ENCODE results near the gene TEAD1.

The TEAD1 gene

GRCh38 chr11:12838463-12839123, 164.4 kb downstream of the TEAD1 start:
- Histone ChIP-seq H3K27ac (ENCODE audit: poor library complexity, severe bottlenecking) (peak overlapping the region; percentile 82), H3K4me1 (ENCODE audit: insufficient read depth, poor library complexity, severe bottlenecking) (peaks cover 52% of the 10 kb centered on the region), H3K4me3 (ENCODE audit: severe bottlenecking) (peak overlapping the region; percentile 20), H3K9me3 (ENCODE audit: severe bottlenecking) (no peaks in the 10 kb centered on the region), H3K27me3 (ENCODE audit: insufficient read depth, poor library complexity, severe bottlenecking) (no peaks in the 10 kb centered on the region), H3K36me3 (ENCODE audit: low read depth) (no peaks in the 10 kb centered on the region)
- ATAC-seq (ENCODE audit: low read depth), result peak; percentile 53
- DNase-seq (ENCODE audit: low spot score), result no peak
- no peak for TF ChIP-seq CTCF (IDR thresholded peaks at IDR 0.05; ENCODE audit: poor library complexity, severe bottlenecking)

DNA sequence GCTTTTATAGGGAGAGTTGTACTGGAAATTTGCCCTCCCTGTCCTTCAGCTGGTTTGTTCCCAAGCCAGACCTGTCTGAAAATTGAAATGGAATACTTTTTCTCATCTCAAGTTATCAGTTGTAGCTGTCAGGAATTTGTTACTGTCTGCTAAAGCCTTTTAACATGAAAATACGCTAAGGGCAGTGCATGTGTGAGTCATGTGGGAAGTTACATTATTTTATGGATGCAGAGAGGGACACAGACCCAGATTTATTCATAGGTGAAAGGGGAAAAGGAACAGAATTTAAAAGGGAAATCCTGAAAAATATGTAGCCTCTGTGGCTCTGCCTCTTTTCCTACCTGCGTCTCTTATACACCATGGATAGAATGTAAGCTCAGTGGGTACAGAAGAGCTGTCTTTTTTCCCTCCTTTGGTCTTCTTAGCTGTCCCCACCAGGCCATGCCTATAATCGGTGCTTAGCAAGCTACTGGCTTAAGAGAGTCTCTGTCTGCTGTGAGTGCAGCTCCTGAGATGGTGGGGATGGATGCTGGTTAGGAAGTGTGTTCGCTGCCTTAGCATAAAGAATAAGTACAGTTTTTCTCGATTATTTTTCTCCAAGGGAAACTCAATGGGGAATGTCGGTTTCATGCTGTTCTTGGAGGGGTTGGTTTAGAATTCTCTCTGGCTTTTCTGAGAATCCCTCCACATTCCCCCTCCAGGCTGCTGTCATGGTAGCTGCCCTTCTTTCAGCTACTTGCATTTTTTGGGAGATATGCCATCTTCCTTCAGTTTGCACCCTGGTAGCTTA, 166.8 kb downstream of the TEAD1 start:
- DNase-seq (ENCODE audit: low spot score), result no peak
- peak; percentile 70 for ATAC-seq (ENCODE audit: low read depth)
- TF ChIP-seq CTCF (IDR thresholded peaks at IDR 0.05; ENCODE audit: poor library complexity, severe bottlenecking), result no peak
- Histone ChIP-seq H3K9me3 (ENCODE audit: severe bottlenecking) (no peaks in the 10 kb centered on the region), H3K27me3 (ENCODE audit: insufficient read depth, poor library complexity, severe bottlenecking) (no peaks in the 10 kb centered on the region), H3K27ac (ENCODE audit: poor library complexity, severe bottlenecking) (peak overlapping the region; percentile 82), H3K4me3 (ENCODE audit: severe bottlenecking) (no peak overlapping the region), H3K36me3 (ENCODE audit: low read depth) (no peaks in the 10 kb centered on the region), H3K4me1 (ENCODE audit: insufficient read depth, poor library complexity, severe bottlenecking) (peaks cover 52% of the 10 kb centered on the region)

GRCh38 chr11:12841946-12842630, 167.9 kb downstream of the TEAD1 start:
- TF ChIP-seq CTCF (IDR thresholded peaks at IDR 0.05; ENCODE audit: poor library complexity, severe bottlenecking), result no peak
- no peaks in the 10 kb centered on the region for H3K9me3 ChIP-seq (ENCODE audit: severe bottlenecking)
- H3K36me3 ChIP-seq (ENCODE audit: low read depth), result no peaks in the 10 kb centered on the region
- no peak overlapping the region for H3K4me3 ChIP-seq (ENCODE audit: severe bottlenecking)
- H3K4me1 ChIP-seq (ENCODE audit: insufficient read depth, poor library complexity, severe bottlenecking), result peaks cover 52% of the 10 kb centered on the region
- H3K27ac ChIP-seq (ENCODE audit: poor library complexity, severe bottlenecking), result peak overlapping the region; percentile 82
- no peaks in the 10 kb centered on the region for H3K27me3 ChIP-seq (ENCODE audit: insufficient read depth, poor library complexity, severe bottlenecking)
- no peak for DNase-seq (ENCODE audit: low spot score)
- peak; percentile 65 for ATAC-seq (ENCODE audit: low read depth)

DNA sequence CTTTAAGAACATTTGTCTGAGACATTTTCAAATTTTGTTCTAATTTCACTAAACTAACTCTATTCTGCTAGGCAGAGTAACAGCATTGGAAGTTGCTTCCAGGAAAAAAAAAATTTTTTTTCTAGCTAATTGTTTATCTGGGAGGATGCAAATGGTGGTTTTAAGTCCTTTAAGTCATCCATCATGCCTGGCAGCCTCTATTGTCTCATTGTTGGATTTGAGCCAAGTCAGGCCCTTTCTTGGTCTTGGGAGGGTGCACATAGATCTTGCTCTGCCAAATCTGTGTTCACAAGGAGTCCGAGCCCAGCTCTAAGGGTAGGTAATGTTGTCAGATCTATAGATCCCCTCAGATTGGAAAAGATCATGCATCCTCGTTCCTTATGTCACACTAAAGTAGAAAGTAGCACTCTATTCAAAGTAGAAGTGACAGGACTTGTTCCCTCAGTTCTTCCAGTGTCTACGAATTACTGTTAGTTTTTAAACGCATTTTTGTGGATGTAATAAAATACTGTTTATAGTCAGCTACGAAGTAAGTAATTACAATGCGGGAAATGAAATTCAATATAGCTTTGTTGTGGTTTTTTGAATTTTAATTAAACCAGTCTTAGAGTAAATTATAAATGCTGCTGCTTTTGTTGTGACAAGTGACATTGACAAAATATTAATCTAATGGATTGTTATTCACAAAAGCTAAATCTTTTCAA, 168.9 kb downstream of the TEAD1 start:
- no peak for TF ChIP-seq CTCF (IDR thresholded peaks at IDR 0.05; ENCODE audit: poor library complexity, severe bottlenecking)
- Histone ChIP-seq H3K27me3 (ENCODE audit: insufficient read depth, poor library complexity, severe bottlenecking) (no peaks in the 10 kb centered on the region), H3K4me1 (ENCODE audit: insufficient read depth, poor library complexity, severe bottlenecking) (peaks cover 50% of the 10 kb centered on the region), H3K27ac (ENCODE audit: poor library complexity, severe bottlenecking) (peak overlapping the region; percentile 82), H3K9me3 (ENCODE audit: severe bottlenecking) (no peaks in the 10 kb centered on the region), H3K4me3 (ENCODE audit: severe bottlenecking) (no peak overlapping the region), H3K36me3 (ENCODE audit: low read depth) (no peaks in the 10 kb centered on the region)
- DNase-seq (ENCODE audit: low spot score), result no peak
- peak; percentile 16; the same call in 1 of the 3 replicates for ATAC-seq (ENCODE audit: low read depth)
